DMS114 treated with DMSO at 0.1 percent for 48 hours (cell line): ENCODE measurements around the gene DTX2.
"Not testable (repeated sequence)": the region's sequence is repeated elsewhere in the genome, so short reads cannot be mapped to it uniquely, and the experiment has no call there.

Experiments
- DNase-seq: peaks from one replicate; lab custom pipeline; 2025; ENCODE audit not compliant: unreplicated experiment; lab: John Stamatoyannopoulos, UW

DTX2 gene

GRCh38 chr7:76485822-76486610 is 24.5 kb downstream of the DTX2 start:
- not testable (repeated sequence) for DNase-seq

GRCh38 chr7:76486618-76487017 is 25.1 kb downstream of the DTX2 start:
- not testable (repeated sequence) for DNase-seq

GRCh38 chr7:76487969-76488368 is 26.5 kb downstream of the DTX2 start:
- DNase-seq: not testable (repeated sequence)

GRCh38 chr7:76492139-76492538 is 30.6 kb downstream of the DTX2 start:
- DNase-seq: not testable (repeated sequence)

- not testable (repeated sequence) for DNase-seq
Measured at GRCh38 chr7:76495717-76496116, 34.2 kb downstream of the DTX2 start.

GRCh38 chr7:76497918-76498582 is 36.5 kb downstream of the DTX2 start:
- DNase-seq: not testable (repeated sequence)

GRCh38 chr7:76498583-76499200 is 37.2 kb downstream of the DTX2 start:
- DNase-seq: not testable (repeated sequence)

GRCh38 chr7:76499201-76499923 is 37.9 kb downstream of the DTX2 start:
- DNase-seq: not testable (repeated sequence)

GRCh38 chr7:76499924-76500241 is 38.4 kb downstream of the DTX2 start:
- DNase-seq: not testable (repeated sequence)

- DNase-seq: not testable (repeated sequence)
Measured at GRCh38 chr7:76502224-76502623, 40.7 kb downstream of the DTX2 start.

GRCh38 chr7:76502836-76503235 is 41.3 kb downstream of the DTX2 start:
- not testable (repeated sequence) for DNase-seq

GRCh38 chr7:76503244-76503643 is 41.7 kb downstream of the DTX2 start:
- DNase-seq: not testable (repeated sequence)

- not testable (repeated sequence) for DNase-seq
Measured at GRCh38 chr7:76504351-76505167, 43.0 kb downstream of the DTX2 start.

- DNase-seq: no peak
Measured at GRCh38 chr7:76505168-76506080, 43.9 kb downstream of the DTX2 start.

- no peak for DNase-seq
Measured at GRCh38 chr7:76506081-76506440, 44.6 kb downstream of the DTX2 start.

GRCh38 chr7:76506643-76507042 is 45.1 kb downstream of the DTX2 start:
- not testable (repeated sequence) for DNase-seq

GRCh38 chr7:76507723-76508406 is 46.4 kb downstream of the DTX2 start:
- no peak for DNase-seq

GRCh38 chr7:76509931-76510877 is 48.7 kb downstream of the DTX2 start, which contains the start of gene UPK3B:
Gene UPK3B, plus strand, starts transcription at chr7:76510552. Its CDS starts 101 bp downstream, at chr7:76510653.
- DNase-seq: no peak
